ENCODE data around the gene BTG2. TPM values are rescaled to one million over a fixed set of nuclear protein-coding genes. Genes with fewer than 3 reads are reported as not detected.

The BTG2 gene
- total RNA-seq, 1 experiment from 2014 or later = 2.2 TPM

DNA sequence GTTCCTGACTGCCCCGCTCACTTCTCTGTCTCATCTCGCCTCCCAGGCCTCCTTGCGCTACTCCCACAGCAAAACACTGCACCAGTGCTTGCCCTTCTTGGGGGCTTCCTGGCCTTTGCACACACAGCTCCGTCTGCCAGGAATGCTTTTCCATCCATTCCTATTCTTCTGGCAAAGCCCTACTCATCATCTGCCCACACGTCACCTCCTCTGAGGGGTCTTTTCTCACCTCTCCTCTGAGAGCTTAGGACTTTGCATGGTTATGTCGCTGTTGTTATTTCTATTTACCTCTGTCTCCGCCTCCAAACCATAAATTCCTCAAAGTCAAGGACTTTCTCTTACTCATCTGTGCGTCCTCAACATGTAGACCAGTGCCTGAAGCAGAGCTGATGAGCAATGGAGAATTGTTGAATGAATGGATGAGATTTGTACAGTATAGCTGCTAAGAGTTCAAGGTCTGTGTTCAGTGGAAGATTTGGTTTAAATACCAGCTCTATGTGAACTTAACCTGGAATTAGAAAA lies 26.4 kb upstream of the BTG2 start:
- Histone ChIP-seq H3K9me2 (replicated peaks; ENCODE audit: low read length) (no peaks in the 10 kb centered on the region), H4K20me1 (ENCODE audit: low read length) (no peaks in the 10 kb centered on the region), H3K9ac (ENCODE audit: low read length) (no peak overlapping the region), H3K27me3 (ENCODE audit: low read length) (peaks cover 2% of the 10 kb centered on the region; the same call in 1 of the 2 replicates), H3K4me3 (ENCODE audit: low read length) (no peak overlapping the region), H3F3A (ENCODE audit: low read length, unreplicated experiment) (no peaks in the 10 kb centered on the region), H3K4me2 (ENCODE audit: low read length) (no peak overlapping the region), H3K36me3 (ENCODE audit: low read depth, low read length) (no peaks in the 10 kb centered on the region), H3K4me1 (ENCODE audit: insufficient read depth, low read length) (peaks cover 9% of the 10 kb centered on the region), H3K27ac (ENCODE audit: low read length) (no peak overlapping the region), H3K9me3 (ENCODE audit: low read length) (no peaks in the 10 kb centered on the region), H2AFZ (ENCODE audit: low read length) (no peak overlapping the region), H3K79me2 (ENCODE audit: low read length) (no peaks in the 10 kb centered on the region)
- intact Hi-C loops (cut with micrococcal nuclease) = no loop called here
- ChIA-PET POLR2A (ENCODE audit: unreplicated experiment) (no interaction called here), CTCF (no interaction called here)
- ATAC-seq (no peak), DNase-seq (no peak)
- TF ChIP-seq, protein P1, sequence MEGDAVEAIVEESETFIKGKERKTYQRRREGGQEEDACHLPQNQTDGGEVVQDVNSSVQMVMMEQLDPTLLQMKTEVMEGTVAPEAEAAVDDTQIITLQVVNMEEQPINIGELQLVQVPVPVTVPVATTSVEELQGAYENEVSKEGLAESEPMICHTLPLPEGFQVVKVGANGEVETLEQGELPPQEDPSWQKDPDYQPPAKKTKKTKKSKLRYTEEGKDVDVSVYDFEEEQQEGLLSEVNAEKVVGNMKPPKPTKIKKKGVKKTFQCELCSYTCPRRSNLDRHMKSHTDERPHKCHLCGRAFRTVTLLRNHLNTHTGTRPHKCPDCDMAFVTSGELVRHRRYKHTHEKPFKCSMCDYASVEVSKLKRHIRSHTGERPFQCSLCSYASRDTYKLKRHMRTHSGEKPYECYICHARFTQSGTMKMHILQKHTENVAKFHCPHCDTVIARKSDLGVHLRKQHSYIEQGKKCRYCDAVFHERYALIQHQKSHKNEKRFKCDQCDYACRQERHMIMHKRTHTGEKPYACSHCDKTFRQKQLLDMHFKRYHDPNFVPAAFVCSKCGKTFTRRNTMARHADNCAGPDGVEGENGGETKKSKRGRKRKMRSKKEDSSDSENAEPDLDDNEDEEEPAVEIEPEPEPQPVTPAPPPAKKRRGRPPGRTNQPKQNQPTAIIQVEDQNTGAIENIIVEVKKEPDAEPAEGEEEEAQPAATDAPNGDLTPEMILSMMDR (conservative IDR thresholded peaks at IDR 0.05; ENCODE audit: low read depth, low read length) = no peak
- no TSS peak for BruUV-seq (replicated peaks)

DNA sequence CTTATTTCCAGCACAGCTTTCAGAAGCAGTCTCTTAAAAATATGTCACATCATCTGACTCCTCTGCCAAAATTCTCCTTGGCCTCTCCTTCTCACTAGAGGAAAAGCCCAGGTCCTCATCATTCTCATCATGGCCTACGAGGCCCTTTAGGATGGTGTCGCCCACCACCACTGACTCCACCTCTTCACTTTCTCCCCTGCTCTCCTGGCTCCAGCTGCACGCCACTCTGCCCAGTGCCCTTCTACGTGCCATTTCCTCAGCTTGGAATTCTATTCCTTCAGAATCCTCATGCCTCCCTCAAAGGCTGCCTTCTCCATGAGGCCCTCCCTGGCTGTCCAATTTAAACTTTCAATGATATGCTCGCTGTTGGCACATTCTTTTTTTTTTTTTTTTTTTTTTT lies 25.3 kb upstream of the BTG2 start:
- ChIA-PET CTCF (no interaction called here), POLR2A (ENCODE audit: unreplicated experiment) (no interaction called here)
- H3K4me2 ChIP-seq (ENCODE audit: low read length) = no peak overlapping the region
- H3K4me3 ChIP-seq (ENCODE audit: low read length) = no peak overlapping the region
- TF ChIP-seq EZH2 (IDR thresholded peaks at IDR 0.05; ENCODE audit: low read length, unreplicated experiment) (no peak), EZH2phosphoT487 (IDR thresholded peaks at IDR 0.05; ENCODE audit: borderline replicate concordance, low read length) (no peak)
- TF ChIP-seq, protein P1 (conservative IDR thresholded peaks at IDR 0.05; ENCODE audit: low read depth, low read length) = no peak
- peaks cover 5% of the 10 kb centered on the region; the same call in 1 of the 2 replicates for H3K4me1 ChIP-seq (ENCODE audit: insufficient read depth, low read length)
- no peaks in the 10 kb centered on the region for H3K9me2 ChIP-seq (replicated peaks; ENCODE audit: low read length)
- no peak overlapping the region for H3K27ac ChIP-seq (ENCODE audit: low read length)
- ATAC-seq (no peak), DNase-seq (no peak)
- no peaks in the 10 kb centered on the region for H4K20me1 ChIP-seq (ENCODE audit: low read length)
- no peaks in the 10 kb centered on the region for H3K36me3 ChIP-seq (ENCODE audit: low read depth, low read length)
- intact Hi-C loops (cut with micrococcal nuclease) = no loop called here
- H3K27me3 ChIP-seq (ENCODE audit: low read length) = peaks cover 12% of the 10 kb centered on the region; the same call in 1 of the 2 replicates
- H3K9ac ChIP-seq (ENCODE audit: low read length) = no peak overlapping the region
- no peak overlapping the region for H2AFZ ChIP-seq (ENCODE audit: low read length)
- BruUV-seq (replicated peaks) = no TSS peak
- H3K79me2 ChIP-seq (ENCODE audit: low read length) = no peaks in the 10 kb centered on the region
- no peaks in the 10 kb centered on the region for H3F3A ChIP-seq (ENCODE audit: low read length, unreplicated experiment)
- no peaks in the 10 kb centered on the region for H3K9me3 ChIP-seq (ENCODE audit: low read length)

DNA sequence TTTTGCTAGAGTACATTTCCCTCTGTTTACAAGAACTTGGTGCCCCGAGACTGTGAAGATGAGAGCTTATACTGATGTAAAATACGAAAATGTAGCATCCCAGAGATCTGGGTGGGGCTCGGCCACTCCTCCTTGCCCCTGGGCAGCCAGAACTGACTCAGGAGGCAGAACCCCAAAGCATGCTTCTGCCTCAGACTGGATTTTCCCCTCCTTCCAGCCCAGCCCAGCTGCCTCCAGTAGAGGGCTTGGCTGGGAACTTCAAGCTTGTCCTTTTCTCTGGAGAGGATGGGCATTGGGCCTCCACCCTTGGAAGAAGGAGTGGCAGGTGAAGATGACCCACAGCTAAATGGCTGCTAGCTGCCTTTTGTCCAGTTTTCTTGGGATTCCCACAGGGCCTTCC lies 24.3 kb upstream of the BTG2 start:
- no peak overlapping the region for H3K27ac ChIP-seq (ENCODE audit: low read length)
- H3K4me3 ChIP-seq (ENCODE audit: low read length) = no peak overlapping the region
- H3K9ac ChIP-seq (ENCODE audit: low read length) = no peak overlapping the region
- TF ChIP-seq, protein P1 (conservative IDR thresholded peaks at IDR 0.05; ENCODE audit: low read depth, low read length) = 0 out of 2 replicates have a peak, but pooled peaks have one; percentile 33
- no peak for TF ChIP-seq EZH2phosphoT487 (IDR thresholded peaks at IDR 0.05; ENCODE audit: borderline replicate concordance, low read length)
- H3K27me3 ChIP-seq (ENCODE audit: low read length) = peaks cover 17% of the 10 kb centered on the region
- H3K9me2 ChIP-seq (replicated peaks; ENCODE audit: low read length) = no peaks in the 10 kb centered on the region
- H3K79me2 ChIP-seq (ENCODE audit: low read length) = no peaks in the 10 kb centered on the region
- intact Hi-C loops (cut with micrococcal nuclease) = no loop called here
- no peak overlapping the region for H3K4me2 ChIP-seq (ENCODE audit: low read length)
- H3F3A ChIP-seq (ENCODE audit: low read length, unreplicated experiment) = no peaks in the 10 kb centered on the region
- POLR2A ChIA-PET (ENCODE audit: unreplicated experiment) = no interaction called here
- peaks cover 5% of the 10 kb centered on the region; the same call in 1 of the 2 replicates for H3K4me1 ChIP-seq (ENCODE audit: insufficient read depth, low read length)
- no peaks in the 10 kb centered on the region for H4K20me1 ChIP-seq (ENCODE audit: low read length)
- CTCF ChIA-PET = no interaction called here
- no TSS peak for BruUV-seq (replicated peaks)
- H3K36me3 ChIP-seq (ENCODE audit: low read depth, low read length) = no peaks in the 10 kb centered on the region
- H3K9me3 ChIP-seq (ENCODE audit: low read length) = no peaks in the 10 kb centered on the region
- DNase-seq = peak; percentile 46
- peak; percentile 75 for ATAC-seq
- H2AFZ ChIP-seq (ENCODE audit: low read length) = no peak overlapping the region

Data from PC-3 (cell line).